MCF 10A (cell line): ENCODE results near the gene CHN1. TPM values are rescaled to one million over a fixed set of nuclear protein-coding genes. Genes with fewer than 3 reads are reported as not detected.
A peak's percentile ranks its signal among the peaks of the same experiment; 100 is the strongest.

Experiments
- BruUV-seq: library from RNA; stranded (reverse); fragments of 400-500 nt; replicated peaks from 2 replicates; lab custom pipeline; 2021; lab: Mats Ljungman, UMichigan
- CTCF ChIA-PET: fragments of 300-600 bp; sonication (Branson Sonifier 250); formaldehyde crosslinking; extraction: SDS; loops from one replicate; lab custom pipeline; 2021; ENCODE audit warnings: antibody characterized with exemption, inconsistent platforms; lab: Yijun Ruan, JAX
- POLR2A ChIA-PET: fragments of 300-600, 350-650 bp; sonication (Branson Sonifier 250); formaldehyde crosslinking; extraction: SDS; loops from one replicate; lab custom pipeline; 2020; ENCODE audit warnings: antibody characterized with exemption, inconsistent platforms; lab: Yijun Ruan, JAX
- DNase-seq: peaks from one replicate; pipeline ENCODE4 v3.0.0-alpha.2; 2018; ENCODE audit not compliant: unreplicated experiment
- H3K27ac Mint-ChIP-seq: one replicate; pipeline ENCODE4 v1.8.0; 2022; ENCODE audit warnings: mild to moderate bottlenecking, low read depth, mixed read lengths; ENCODE audit not compliant: unreplicated experiment
- H3K27me3 Mint-ChIP-seq: one replicate; pipeline ENCODE4 v1.8.0; 2022; ENCODE audit warnings: mixed read lengths; ENCODE audit not compliant: insufficient read depth, unreplicated experiment
- H3K36me3 Mint-ChIP-seq: one replicate; pipeline ENCODE4 v1.8.0; 2022; ENCODE audit warnings: mild to moderate bottlenecking, moderate library complexity, mixed read lengths; ENCODE audit not compliant: insufficient read depth, unreplicated experiment
- H3K4me1 Mint-ChIP-seq: one replicate; pipeline ENCODE4 v1.8.0; 2022; ENCODE audit warnings: mixed read lengths; ENCODE audit not compliant: insufficient read depth, unreplicated experiment
- H3K4me3 Mint-ChIP-seq: one replicate; pipeline ENCODE4 v1.8.0; 2022; ENCODE audit warnings: mild to moderate bottlenecking, moderate library complexity, mixed read lengths; ENCODE audit not compliant: unreplicated experiment
- H3K9me3 Mint-ChIP-seq: one replicate; pipeline ENCODE4 v1.8.0; 2022; ENCODE audit warnings: mixed read lengths; ENCODE audit not compliant: unreplicated experiment
- intact Hi-C: fragments of 100-400 bp; cut with micrococcal nuclease; formaldehyde crosslinking; loops from 2 replicates; pipeline ENCODE4 v1.14.1; 2022
- total RNA-seq: library from RNA; stranded (reverse); gene quantifications from 2 replicates; pipeline ENCODE4 v1.2.3, GENCODE V29; 2022
- TF ChIP-seq, protein P1 (sequence below): fragments of 200-600 bp; IDR thresholded peaks from one replicate; pipeline ENCODE4 v1.8.0; 2022; ENCODE audit warnings: antibody characterized with exemption, mild to moderate bottlenecking; ENCODE audit not compliant: unreplicated experiment

The CHN1 gene
- total RNA-seq, 1 experiment from 2014 or later, result 6.0 TPM

- Mint-ChIP-seq H3K9me3 (no peaks in the 10 kb centered on the region), H3K4me1 (peaks cover 18% of the 10 kb centered on the region), H3K4me3 (no peak overlapping the region), H3K36me3 (no peaks in the 10 kb centered on the region), H3K27me3 (no peaks in the 10 kb centered on the region), H3K27ac (no peak overlapping the region)
- BruUV-seq, result no TSS peak
- ChIA-PET POLR2A (no interaction called here), CTCF (interaction anchor here (1.5 kb wide), 1 partner anchor 206 kb away, joined by 8 read pairs; no protein-coding TSS in a partner anchor)
- DNase-seq, result no peak
- TF ChIP-seq, protein P1, sequence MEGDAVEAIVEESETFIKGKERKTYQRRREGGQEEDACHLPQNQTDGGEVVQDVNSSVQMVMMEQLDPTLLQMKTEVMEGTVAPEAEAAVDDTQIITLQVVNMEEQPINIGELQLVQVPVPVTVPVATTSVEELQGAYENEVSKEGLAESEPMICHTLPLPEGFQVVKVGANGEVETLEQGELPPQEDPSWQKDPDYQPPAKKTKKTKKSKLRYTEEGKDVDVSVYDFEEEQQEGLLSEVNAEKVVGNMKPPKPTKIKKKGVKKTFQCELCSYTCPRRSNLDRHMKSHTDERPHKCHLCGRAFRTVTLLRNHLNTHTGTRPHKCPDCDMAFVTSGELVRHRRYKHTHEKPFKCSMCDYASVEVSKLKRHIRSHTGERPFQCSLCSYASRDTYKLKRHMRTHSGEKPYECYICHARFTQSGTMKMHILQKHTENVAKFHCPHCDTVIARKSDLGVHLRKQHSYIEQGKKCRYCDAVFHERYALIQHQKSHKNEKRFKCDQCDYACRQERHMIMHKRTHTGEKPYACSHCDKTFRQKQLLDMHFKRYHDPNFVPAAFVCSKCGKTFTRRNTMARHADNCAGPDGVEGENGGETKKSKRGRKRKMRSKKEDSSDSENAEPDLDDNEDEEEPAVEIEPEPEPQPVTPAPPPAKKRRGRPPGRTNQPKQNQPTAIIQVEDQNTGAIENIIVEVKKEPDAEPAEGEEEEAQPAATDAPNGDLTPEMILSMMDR, result no peak
- intact Hi-C loops, result no loop called here
Observed at GRCh38 chr2:174779361-174779928, 225.7 kb downstream of the CHN1 start.

- intact Hi-C loops, result no loop called here
- no TSS peak for BruUV-seq
- H3K36me3 Mint-ChIP-seq, result no peaks in the 10 kb centered on the region
- peak; percentile 69 for DNase-seq
- H3K27ac Mint-ChIP-seq, result no peak overlapping the region
- POLR2A ChIA-PET, result interaction anchor here (1.1 kb wide), 1 partner anchor 48 kb away, joined by 3 read pairs; no protein-coding TSS in a partner anchor
- H3K4me1 Mint-ChIP-seq, result peaks cover 18% of the 10 kb centered on the region
- TF ChIP-seq, protein P1, result no peak
- H3K4me3 Mint-ChIP-seq, result no peak overlapping the region
- H3K9me3 Mint-ChIP-seq, result no peaks in the 10 kb centered on the region
- no peaks in the 10 kb centered on the region for H3K27me3 Mint-ChIP-seq
- CTCF ChIA-PET, result interaction anchor here (1.5 kb wide), 1 partner anchor 207 kb away, joined by 8 read pairs; no protein-coding TSS in a partner anchor
Observed at GRCh38 chr2:174778085-174778981, 226.8 kb downstream of the CHN1 start.

DNA sequence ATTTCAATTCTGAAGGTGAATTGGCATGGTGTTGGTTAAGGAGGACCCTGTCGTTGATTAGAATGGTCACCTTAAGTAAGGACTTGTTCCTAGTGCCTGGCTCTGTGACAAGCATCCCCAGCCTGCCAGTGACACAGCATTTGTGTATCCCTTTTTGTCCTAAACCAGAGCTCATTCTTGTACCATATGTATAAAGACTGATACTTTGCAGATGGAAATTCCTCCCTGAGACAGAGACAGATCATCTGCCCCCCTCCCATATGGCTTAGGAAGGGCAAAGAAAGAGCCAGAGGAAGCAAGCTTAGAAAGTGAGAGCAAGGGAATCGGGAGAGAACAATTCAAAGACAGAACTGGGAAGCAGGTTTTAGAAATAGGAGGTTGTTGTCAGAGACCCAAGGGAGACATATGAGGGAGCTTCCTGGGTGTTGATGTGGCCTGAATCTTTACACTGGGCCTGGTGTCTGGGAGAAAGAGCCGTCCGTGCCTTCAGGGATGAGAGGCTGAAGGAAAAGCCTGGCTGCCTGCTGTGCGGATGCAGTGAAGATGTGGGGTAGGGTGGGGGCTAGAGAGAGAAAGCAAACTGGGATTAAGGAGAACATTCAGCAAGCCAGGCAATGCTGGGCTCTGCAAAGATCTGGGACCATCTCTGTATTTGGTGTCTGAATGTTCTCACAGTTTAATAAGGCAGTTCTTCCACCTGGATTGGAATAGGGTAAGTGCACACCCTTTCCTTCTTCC is 227.7 kb downstream of the CHN1 start:
- no TSS peak for BruUV-seq
- intact Hi-C loops, result no loop called here
- Mint-ChIP-seq H3K4me3 (no peak overlapping the region), H3K9me3 (no peaks in the 10 kb centered on the region), H3K27ac (no peak overlapping the region), H3K27me3 (no peaks in the 10 kb centered on the region), H3K4me1 (peaks cover 18% of the 10 kb centered on the region), H3K36me3 (no peaks in the 10 kb centered on the region)
- DNase-seq, result no peak
- POLR2A ChIA-PET, result interaction anchor here (1.1 kb wide), 1 partner anchor 48 kb away, joined by 3 read pairs; no protein-coding TSS in a partner anchor
- CTCF ChIA-PET, result interaction anchor here (1.5 kb wide), 1 partner anchor 208 kb away, joined by 8 read pairs; no protein-coding TSS in a partner anchor
- TF ChIP-seq, protein P1, result no peak
